Suprapubic skin (tissue), 4 donors: ENCODE measurements around the gene MAP1LC3B. TPM values are rescaled to one million over a fixed set of nuclear protein-coding genes. Genes with fewer than 3 reads are reported as not detected.

ENCODE experiments used
- DNase-seq, 2 donors: peaks; one replicate each; pipeline ENCODE4 v3.0.0-alpha.2; 2019; ENCODE audit warnings: low spot score in 2 of 2
- H3K27ac ChIP-seq: fragments of 200-600 bp; sonication (generic); one replicate; pipeline ENCODE4 v1.5.1; 2019
- H3K27me3 ChIP-seq: fragments of 200-600 bp; sonication (generic); one replicate; pipeline ENCODE4 v1.5.1; 2019
- H3K36me3 ChIP-seq: fragments of 200-600 bp; sonication (generic); one replicate; pipeline ENCODE4 v1.5.1; 2019
- H3K4me1 ChIP-seq: fragments of 200-600 bp; sonication (generic); one replicate; pipeline ENCODE4 v1.5.1; 2019
- H3K4me3 ChIP-seq: fragments of 200-600 bp; sonication (generic); one replicate; pipeline ENCODE4 v1.5.1; 2019; ENCODE audit warnings: mild to moderate bottlenecking
- H3K9me3 ChIP-seq: fragments of 200-600 bp; sonication (generic); one replicate; pipeline ENCODE4 v1.5.1; 2019
- EP300 ChIP-seq: sonication (generic); formaldehyde crosslinking; IDR thresholded peaks from one replicate; pipeline ENCODE4 v1.6.1; 2017; ENCODE audit warnings: antibody characterized with exemption
- POLR2A ChIP-seq, 2 donors: fragments of 450-650 bp; IDR thresholded peaks; one replicate each; pipeline ENCODE4 v1.6.1; 2017; ENCODE audit warnings: antibody characterized with exemption in 2 of 2, mild to moderate bottlenecking in 2 of 2, moderate library complexity in 2 of 2
- POLR2AphosphoS5 ChIP-seq, 3 donors: sonication (generic); formaldehyde crosslinking; IDR thresholded peaks; one replicate each; pipeline ENCODE4 v1.6.1; 2017; ENCODE audit warnings: antibody characterized with exemption in 3 of 3
- WGBS: methylation state at CpG from one replicate; pipeline ENCODE4 v1.1.5; 2018; 5-methylcytosine and 5-hydroxymethylcytosine counted together
- total RNA-seq, 4 donors: library from RNA; depleted of rRNA; stranded (reverse); fragments of >200 nt; gene quantifications; one replicate each; pipeline ENCODE4 v1.1.0, GENCODE V29; 2016
- TF ChIP-seq, protein P1 (sequence below), 2 donors: fragments of 200-600 bp in 1 of 2; fragments of 450-650 bp in 1 of 2; sonication (generic) in 1 of 2; IDR thresholded peaks; one replicate each; pipeline ENCODE4 v1.5.1; 2016 to 2019; ENCODE audit warnings: antibody characterized with exemption in 2 of 2, mild to moderate bottlenecking in 1 of 2, moderate library complexity in 1 of 2

The MAP1LC3B gene
- total RNA-seq, 4 donors from 2014 or later, result 57.8 to 82.0 (median 71.3) TPM

DNA sequence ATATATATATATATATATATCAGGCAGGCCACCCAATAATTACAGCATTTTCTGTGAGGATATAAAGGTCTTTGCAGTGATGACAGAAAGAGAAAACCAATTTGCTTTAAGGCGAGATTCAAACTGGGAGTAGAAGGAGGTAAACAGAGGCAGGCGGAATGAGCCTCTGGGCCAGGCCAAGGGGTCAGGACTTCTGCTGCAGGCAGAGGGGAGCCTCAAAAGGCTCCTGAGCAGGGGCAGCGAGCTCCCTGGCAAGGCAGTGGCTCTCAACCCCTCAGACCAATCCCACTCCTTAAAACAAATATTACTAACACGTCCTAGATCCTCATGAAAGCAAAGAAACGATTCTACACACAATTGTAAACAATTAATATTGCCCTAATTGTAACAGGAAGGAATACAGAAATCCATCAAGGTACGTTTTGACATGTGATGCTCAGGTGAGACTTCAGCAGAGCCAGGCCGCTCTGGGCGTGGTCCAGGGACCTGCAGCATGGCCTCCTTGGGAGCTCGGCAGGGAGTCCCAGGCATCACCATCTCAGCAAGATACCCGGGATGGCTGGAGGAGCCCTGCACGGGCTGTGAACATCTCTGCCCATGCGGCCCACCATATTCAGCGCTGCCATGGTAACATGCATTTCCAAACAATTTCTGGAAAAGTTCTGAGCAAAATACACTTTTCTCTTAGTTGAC is 27.0 kb upstream of the MAP1LC3B start:
- H3K4me3 ChIP-seq, result no peak overlapping the region
- no peak overlapping the region for H3K27ac ChIP-seq
- 83% methylated on average over 9 of the region's 13 CpGs for WGBS
- no peak for DNase-seq
- H3K4me1 ChIP-seq, result peaks cover 21% of the 10 kb centered on the region
- TF ChIP-seq POLR2A (IDR thresholded peaks at IDR 0.05), result no peak
- no peaks in the 10 kb centered on the region for H3K9me3 ChIP-seq
- H3K27me3 ChIP-seq, result no peaks in the 10 kb centered on the region
- H3K36me3 ChIP-seq, result peaks cover 34% of the 10 kb centered on the region

DNA sequence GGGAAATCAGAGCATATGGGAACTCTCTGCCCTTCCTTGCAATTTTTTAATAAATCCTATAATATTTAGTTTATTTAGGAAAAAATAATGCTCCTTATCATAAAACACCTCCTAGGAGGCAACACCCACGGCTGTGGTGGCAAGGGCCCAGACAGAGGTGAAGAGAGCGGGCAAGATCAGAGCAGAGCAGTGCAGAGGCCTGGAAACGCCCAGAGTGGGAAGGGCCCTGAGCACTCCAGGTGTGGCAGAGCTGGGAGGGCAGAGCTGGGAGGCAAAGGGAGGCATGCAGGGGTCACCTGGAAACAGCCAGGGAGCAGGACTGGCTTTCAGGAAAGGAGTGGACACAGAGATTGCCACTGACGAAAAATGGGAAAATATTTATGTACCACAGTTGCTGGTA is 25.8 kb upstream of the MAP1LC3B start:
- H3K4me3 ChIP-seq, result no peak overlapping the region
- DNase-seq, result no peak
- 56% methylated on average over 4 of the region's 4 CpGs for WGBS
- TF ChIP-seq, protein P1, sequence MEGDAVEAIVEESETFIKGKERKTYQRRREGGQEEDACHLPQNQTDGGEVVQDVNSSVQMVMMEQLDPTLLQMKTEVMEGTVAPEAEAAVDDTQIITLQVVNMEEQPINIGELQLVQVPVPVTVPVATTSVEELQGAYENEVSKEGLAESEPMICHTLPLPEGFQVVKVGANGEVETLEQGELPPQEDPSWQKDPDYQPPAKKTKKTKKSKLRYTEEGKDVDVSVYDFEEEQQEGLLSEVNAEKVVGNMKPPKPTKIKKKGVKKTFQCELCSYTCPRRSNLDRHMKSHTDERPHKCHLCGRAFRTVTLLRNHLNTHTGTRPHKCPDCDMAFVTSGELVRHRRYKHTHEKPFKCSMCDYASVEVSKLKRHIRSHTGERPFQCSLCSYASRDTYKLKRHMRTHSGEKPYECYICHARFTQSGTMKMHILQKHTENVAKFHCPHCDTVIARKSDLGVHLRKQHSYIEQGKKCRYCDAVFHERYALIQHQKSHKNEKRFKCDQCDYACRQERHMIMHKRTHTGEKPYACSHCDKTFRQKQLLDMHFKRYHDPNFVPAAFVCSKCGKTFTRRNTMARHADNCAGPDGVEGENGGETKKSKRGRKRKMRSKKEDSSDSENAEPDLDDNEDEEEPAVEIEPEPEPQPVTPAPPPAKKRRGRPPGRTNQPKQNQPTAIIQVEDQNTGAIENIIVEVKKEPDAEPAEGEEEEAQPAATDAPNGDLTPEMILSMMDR (IDR thresholded peaks at IDR 0.05), result no peak
- TF ChIP-seq EP300, result no peak
- H3K4me1 ChIP-seq, result peaks cover 28% of the 10 kb centered on the region
- H3K36me3 ChIP-seq, result peaks cover 24% of the 10 kb centered on the region
- no peaks in the 10 kb centered on the region for H3K9me3 ChIP-seq
- no peak overlapping the region for H3K27ac ChIP-seq
- no peaks in the 10 kb centered on the region for H3K27me3 ChIP-seq

DNA sequence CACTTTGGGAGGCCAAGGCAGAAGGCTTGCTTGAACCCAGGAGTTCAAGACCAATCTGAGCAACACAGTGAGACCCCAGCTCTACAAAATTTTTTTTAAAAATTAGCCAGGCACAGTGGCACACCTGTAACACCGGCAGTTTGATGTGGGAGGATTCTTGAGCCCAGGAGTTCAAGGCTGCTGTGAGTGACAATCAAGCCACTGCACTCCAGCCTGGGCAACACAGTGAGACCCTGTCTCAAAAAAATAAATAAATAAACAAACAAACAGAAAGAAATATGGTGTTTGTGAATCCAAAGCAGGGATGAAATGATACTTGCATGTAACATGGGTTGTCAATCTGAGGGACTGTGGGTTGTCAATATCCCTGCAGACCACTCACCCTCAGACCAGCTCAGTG is 25.2 kb upstream of the MAP1LC3B start:
- no peak overlapping the region for H3K4me3 ChIP-seq
- no peaks in the 10 kb centered on the region for H3K27me3 ChIP-seq
- H3K27ac ChIP-seq, result no peak overlapping the region
- peaks cover 28% of the 10 kb centered on the region for H3K4me1 ChIP-seq
- WGBS, result 100% methylated on average over 1 of the region's 1 CpG
- peaks cover 18% of the 10 kb centered on the region for H3K36me3 ChIP-seq
- H3K9me3 ChIP-seq, result no peaks in the 10 kb centered on the region
- DNase-seq, result no peak
- TF ChIP-seq EP300, result no peak
- TF ChIP-seq POLR2AphosphoS5 (IDR thresholded peaks at IDR 0.05), result no peak
- no peak for TF ChIP-seq POLR2A (IDR thresholded peaks at IDR 0.05)
- TF ChIP-seq, protein P1 (IDR thresholded peaks at IDR 0.05), result no peak

DNA sequence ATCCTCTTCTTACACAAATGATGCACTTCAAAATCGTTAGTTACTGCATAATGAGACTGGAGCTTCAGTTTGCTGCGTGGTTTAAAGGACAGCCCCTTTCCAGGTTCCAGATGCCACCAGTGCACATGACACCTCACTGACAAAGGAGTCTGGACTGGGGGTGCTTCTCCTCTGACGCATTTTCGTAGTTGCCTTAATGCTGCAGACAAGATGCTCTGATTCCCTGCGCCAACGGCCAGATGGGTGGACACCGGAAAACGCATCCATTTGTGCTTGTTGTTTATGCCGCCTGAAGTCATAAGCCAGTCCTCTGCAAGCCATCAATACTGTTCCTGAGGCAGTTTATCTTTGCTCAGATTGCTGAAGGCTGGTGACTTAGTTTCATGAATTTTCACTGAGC is 24.6 kb upstream of the MAP1LC3B start:
- Histone ChIP-seq H3K4me1 (peaks cover 28% of the 10 kb centered on the region), H3K36me3 (peaks cover 12% of the 10 kb centered on the region), H3K4me3 (no peak overlapping the region), H3K27ac (no peak overlapping the region), H3K9me3 (no peaks in the 10 kb centered on the region), H3K27me3 (no peaks in the 10 kb centered on the region)
- WGBS, result 87% methylated on average over 9 of the region's 9 CpGs
- DNase-seq, result no peak
- TF ChIP-seq EP300 (no peak), POLR2A (IDR thresholded peaks at IDR 0.05) (no peak), POLR2AphosphoS5 (IDR thresholded peaks at IDR 0.05) (no peak)
- TF ChIP-seq, protein P1 (IDR thresholded peaks at IDR 0.05), result no peak

DNA sequence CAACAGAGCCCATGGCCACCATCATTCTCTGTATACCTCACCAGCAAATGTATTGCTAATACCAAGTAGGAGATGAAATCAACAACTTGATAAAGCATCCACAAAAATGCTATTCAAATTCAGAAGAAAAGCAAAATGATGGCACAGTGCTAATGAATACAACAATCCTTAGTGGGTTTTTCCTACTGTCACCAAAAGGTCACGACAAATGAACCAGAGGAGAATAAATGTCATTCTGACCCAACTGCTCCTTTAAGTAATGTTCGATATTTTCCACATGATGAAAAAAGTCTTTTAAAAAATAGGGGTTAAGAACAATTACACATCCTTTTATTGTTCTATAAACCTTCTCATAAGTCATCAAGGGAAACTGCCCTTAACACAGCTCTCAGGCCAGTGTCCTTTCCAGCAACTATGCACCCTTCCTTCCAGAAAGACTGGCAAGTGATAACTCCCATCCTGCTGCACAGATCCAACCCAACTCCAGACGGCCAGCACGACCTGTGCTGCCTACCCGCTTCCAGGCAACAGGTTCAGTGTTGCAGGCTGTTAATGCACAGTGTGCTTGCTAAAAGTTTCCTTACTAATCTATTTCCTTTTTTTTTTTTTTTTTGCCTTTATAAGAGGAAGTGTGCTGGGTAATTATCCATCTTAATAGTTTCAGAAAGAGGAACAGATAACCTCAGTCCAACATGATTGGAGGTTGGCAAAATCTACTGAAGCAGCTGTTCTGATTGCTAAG is 23.9 kb upstream of the MAP1LC3B start:
- Histone ChIP-seq H3K9me3 (no peaks in the 10 kb centered on the region), H3K27ac (no peak overlapping the region), H3K4me3 (no peak overlapping the region), H3K27me3 (no peaks in the 10 kb centered on the region), H3K4me1 (peaks cover 28% of the 10 kb centered on the region), H3K36me3 (peaks cover 9% of the 10 kb centered on the region)
- WGBS, result 61% methylated on average over 5 of the region's 5 CpGs
- no peak for DNase-seq
- TF ChIP-seq, protein P1 (IDR thresholded peaks at IDR 0.05), result no peak
- no peak for TF ChIP-seq EP300
- TF ChIP-seq POLR2A (IDR thresholded peaks at IDR 0.05), result no peak
- no peak for TF ChIP-seq POLR2AphosphoS5 (IDR thresholded peaks at IDR 0.05)
